Thyroid gland (tissue), 4 donors: Measurements from ENCODE around the gene UTS2. TPM values are rescaled to one million over a fixed set of nuclear protein-coding genes. Genes with fewer than 3 reads are reported as not detected.

Experiments
- DNase-seq, 2 donors: peaks; one replicate each; pipeline ENCODE4 v3.0.0-alpha.2; 2019
- H3K27ac ChIP-seq, 3 donors: fragments of 200-600 bp; sonication (generic); 1 replicate in 2 of 3; 2 replicates in 1 of 3; pipeline ENCODE4 v1.5.1; 2016 to 2019; ENCODE audit warnings: mild to moderate bottlenecking in 1 of 3, moderate library complexity in 1 of 3
- H3K27me3 ChIP-seq: fragments of 200-600 bp; sonication (generic); one replicate; pipeline ENCODE4 v1.5.1; 2019
- H3K36me3 ChIP-seq, 2 donors: fragments of 200-600 bp; sonication (generic); one replicate each; pipeline ENCODE4 v1.5.1; 2016 to 2019
- H3K4me1 ChIP-seq, 2 donors: fragments of 200-600 bp; sonication (generic); one replicate each; pipeline ENCODE4 v1.5.1; 2017 to 2019
- H3K4me3 ChIP-seq, 3 donors: fragments of 200-600 bp; sonication (generic); replicated peaks in 1 of 3; 1 replicate in 2 of 3; 2 replicates in 1 of 3; pipeline ENCODE4 v1.5.1; 2016; ENCODE audit warnings: mild to moderate bottlenecking in 1 of 3
- H3K9me3 ChIP-seq: fragments of 200-600 bp; sonication (generic); one replicate; pipeline ENCODE4 v1.5.1; 2017
- POLR2A ChIP-seq, 2 donors: fragments of 450-650 bp; IDR thresholded peaks; one replicate each; pipeline ENCODE4 v1.6.1; 2017; ENCODE audit warnings: antibody characterized with exemption in 2 of 2, mild to moderate bottlenecking in 2 of 2, moderate library complexity in 1 of 2
- WGBS, 2 donors: methylation state at CpG; one replicate each; pipeline ENCODE4 v1.1.5; 2017; 5-methylcytosine and 5-hydroxymethylcytosine counted together
- intact Hi-C: fragments of 100-400 bp; cut with DNase I; formaldehyde crosslinking; loops from one replicate; pipeline ENCODE4 v1.15.1; 2023
- total RNA-seq, 4 donors: library from RNA; depleted of rRNA; stranded (reverse); fragments of >200 nt; gene quantifications; one replicate each; pipeline ENCODE4 v1.2.3, GENCODE V29; 2016
- TF ChIP-seq, protein P1 (sequence below), 6 experiments: fragments of 200-600 bp in 3 of 6; fragments of 450-650 bp in 3 of 6; sonication (generic) in 3 of 6; IDR thresholded peaks; one replicate each; pipeline ENCODE4 v1.5.1; 2016 to 2019; ENCODE audit warnings: antibody characterized with exemption in 6 of 6, mild to moderate bottlenecking in 2 of 6, inconsistent platforms in 1 of 6, moderate library complexity in 1 of 6

UTS2 gene, protein sequence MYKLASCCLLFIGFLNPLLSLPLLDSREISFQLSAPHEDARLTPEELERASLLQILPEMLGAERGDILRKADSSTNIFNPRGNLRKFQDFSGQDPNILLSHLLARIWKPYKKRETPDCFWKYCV
- not detected for total RNA-seq

DNA sequence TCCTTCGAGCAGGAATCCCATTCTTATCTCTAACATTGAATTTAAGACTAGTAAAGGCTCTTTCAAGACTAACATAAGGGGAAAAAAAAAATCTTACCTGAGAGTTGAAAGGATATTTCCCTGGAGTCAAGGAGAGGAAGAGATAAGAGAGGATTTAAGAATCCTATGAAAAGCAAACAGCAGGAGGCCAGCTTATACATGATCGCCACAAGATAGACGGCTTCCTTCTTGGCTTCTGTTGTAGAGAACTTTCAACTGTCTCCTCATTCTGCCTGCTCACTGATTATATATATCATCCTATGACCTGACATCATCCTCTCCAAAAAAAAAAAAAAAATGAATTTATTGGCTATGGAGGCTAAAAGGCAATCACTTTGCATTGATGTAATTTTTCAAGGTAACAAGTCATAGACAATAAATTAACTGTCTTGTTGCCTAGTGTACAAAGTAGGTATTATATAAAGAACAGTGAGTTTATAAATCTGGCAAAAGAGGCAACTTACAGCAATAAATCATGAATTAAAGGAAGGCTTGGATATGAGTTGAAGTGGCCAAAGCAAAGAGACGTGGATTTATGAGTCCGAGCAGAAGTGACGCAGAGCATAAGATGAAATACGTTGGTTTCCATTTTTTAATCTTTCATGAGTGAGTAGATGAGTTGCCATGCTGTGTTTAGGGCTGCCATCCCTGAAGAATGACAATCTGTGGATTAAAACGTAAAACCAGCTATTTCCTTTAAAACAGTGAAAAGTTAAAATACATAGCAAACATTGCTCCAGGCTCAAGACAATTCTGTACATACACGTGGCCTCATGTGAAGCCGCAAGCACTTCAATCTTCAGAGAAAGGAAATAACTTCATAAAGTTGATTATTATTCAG is at the start of gene UTS2:
Gene UTS2 (minus strand): TSS at position 262 of the 880 bp plus-strand sequence. CDS start 62 bp downstream, at position 200.
- no peaks in the 10 kb centered on the region for H3K4me1 ChIP-seq
- H3K27ac ChIP-seq = no peak within 1 kb of the TSS
- DNase-seq = no peak
- no peaks in the 10 kb centered on the region for H3K27me3 ChIP-seq
- H3K36me3 ChIP-seq = no peaks in the 10 kb centered on the region
- intact Hi-C loops = no loop called here
- no peaks in the 10 kb centered on the region for H3K9me3 ChIP-seq
- 73 to 78% methylated on average over 10 of the region's 10 CpGs for WGBS, 2 donors
- H3K4me3 ChIP-seq = no peak within 1 kb of the TSS
- TF ChIP-seq, protein P1, sequence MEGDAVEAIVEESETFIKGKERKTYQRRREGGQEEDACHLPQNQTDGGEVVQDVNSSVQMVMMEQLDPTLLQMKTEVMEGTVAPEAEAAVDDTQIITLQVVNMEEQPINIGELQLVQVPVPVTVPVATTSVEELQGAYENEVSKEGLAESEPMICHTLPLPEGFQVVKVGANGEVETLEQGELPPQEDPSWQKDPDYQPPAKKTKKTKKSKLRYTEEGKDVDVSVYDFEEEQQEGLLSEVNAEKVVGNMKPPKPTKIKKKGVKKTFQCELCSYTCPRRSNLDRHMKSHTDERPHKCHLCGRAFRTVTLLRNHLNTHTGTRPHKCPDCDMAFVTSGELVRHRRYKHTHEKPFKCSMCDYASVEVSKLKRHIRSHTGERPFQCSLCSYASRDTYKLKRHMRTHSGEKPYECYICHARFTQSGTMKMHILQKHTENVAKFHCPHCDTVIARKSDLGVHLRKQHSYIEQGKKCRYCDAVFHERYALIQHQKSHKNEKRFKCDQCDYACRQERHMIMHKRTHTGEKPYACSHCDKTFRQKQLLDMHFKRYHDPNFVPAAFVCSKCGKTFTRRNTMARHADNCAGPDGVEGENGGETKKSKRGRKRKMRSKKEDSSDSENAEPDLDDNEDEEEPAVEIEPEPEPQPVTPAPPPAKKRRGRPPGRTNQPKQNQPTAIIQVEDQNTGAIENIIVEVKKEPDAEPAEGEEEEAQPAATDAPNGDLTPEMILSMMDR (IDR thresholded peaks at IDR 0.05) = no peak

DNA sequence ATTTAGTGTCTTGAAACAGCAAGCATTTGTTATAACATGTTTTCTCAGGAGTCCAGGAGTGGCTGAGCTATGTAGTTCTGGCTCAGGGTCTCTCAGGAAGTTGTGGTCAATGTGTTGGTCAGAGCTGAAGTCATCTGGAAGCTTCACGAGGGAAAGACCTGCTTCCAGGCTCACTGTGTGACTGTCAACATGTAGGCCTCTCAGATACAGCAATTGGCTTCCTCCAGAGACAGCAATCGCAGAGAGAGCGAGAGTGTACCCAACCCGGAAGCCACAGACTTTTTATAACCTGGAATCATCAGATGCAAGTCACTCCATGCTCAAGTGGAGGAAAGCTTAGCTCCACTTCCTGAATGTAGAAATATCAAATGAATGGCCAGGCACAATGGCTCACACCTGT is 46.9 kb upstream of the UTS2 start:
- WGBS, 2 donors = 64 to 75% methylated on average over 1 to 4 of the region's 4 CpGs
- Histone ChIP-seq H3K36me3 (no peaks in the 10 kb centered on the region), H3K9me3 (no peaks in the 10 kb centered on the region), H3K4me3 (no peak overlapping the region), H3K27ac (no peak overlapping the region), H3K4me1 (no peaks in the 10 kb centered on the region), H3K27me3 (no peaks in the 10 kb centered on the region)
- intact Hi-C loops = loop anchor here (10.0 kb wide), 1 partner anchor 235 kb away; no protein-coding TSS in a partner anchor
- no peak for TF ChIP-seq POLR2A (IDR thresholded peaks at IDR 0.05)
- TF ChIP-seq, protein P1 (IDR thresholded peaks at IDR 0.05) = no peak
- DNase-seq = no peak

DNA sequence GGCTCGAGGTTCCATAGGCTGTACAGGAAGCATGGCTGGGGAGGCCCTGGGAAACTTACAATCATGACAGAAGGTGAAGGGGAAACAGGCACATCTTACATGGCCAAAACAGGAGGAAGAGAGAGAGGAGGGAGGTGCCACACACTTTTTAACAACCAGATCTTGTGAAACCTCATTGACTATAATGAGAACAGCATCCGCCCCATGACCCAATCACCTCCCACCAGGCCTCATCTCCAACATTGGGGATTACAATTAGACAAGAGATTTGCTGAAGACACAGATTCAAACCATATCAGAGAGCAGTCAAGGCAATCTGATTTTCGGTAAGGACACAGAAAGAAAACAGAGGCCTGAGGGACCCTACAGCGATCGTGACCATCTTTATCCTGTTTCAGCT is 46.1 kb upstream of the UTS2 start:
- intact Hi-C loops = no loop called here
- H3K9me3 ChIP-seq = no peaks in the 10 kb centered on the region
- DNase-seq = no peak
- TF ChIP-seq, protein P1 (IDR thresholded peaks at IDR 0.05) = no peak
- TF ChIP-seq POLR2A (IDR thresholded peaks at IDR 0.05) = no peak
- H3K4me1 ChIP-seq = no peaks in the 10 kb centered on the region
- no peaks in the 10 kb centered on the region for H3K36me3 ChIP-seq
- no peaks in the 10 kb centered on the region for H3K27me3 ChIP-seq
- 88% methylated on average over 5 of the region's 5 CpGs for WGBS, 2 donors
- H3K27ac ChIP-seq = no peak overlapping the region
- no peak overlapping the region for H3K4me3 ChIP-seq

DNA sequence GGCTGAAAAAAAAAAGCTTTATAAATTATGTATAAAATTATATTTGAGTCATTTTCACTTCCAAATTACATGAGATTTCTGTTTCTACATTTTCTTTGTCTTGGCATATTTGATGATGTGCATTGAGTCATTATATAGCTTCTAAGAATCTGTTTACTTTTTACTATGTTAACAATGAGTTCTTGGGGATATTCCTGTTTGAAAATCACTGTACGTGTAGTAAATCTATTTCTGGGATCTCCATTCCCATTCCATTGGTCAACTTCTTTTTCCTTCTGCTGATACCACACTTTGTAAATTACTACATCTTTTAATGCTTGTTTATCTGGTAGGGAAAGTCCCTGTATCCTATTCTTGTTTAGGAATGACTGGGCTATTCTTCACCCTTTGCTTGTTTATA is 44.1 kb upstream of the UTS2 start:
- Histone ChIP-seq H3K4me3 (no peak overlapping the region), H3K4me1 (no peaks in the 10 kb centered on the region), H3K27me3 (no peaks in the 10 kb centered on the region), H3K9me3 (no peaks in the 10 kb centered on the region), H3K27ac (no peak overlapping the region), H3K36me3 (no peaks in the 10 kb centered on the region)
- DNase-seq = no peak
- TF ChIP-seq POLR2A (IDR thresholded peaks at IDR 0.05) = no peak
- TF ChIP-seq, protein P1 (IDR thresholded peaks at IDR 0.05) = no peak
- 69 to 78% methylated on average over 1 of the region's 1 CpG for WGBS, 2 donors
- intact Hi-C loops = no loop called here

DNA sequence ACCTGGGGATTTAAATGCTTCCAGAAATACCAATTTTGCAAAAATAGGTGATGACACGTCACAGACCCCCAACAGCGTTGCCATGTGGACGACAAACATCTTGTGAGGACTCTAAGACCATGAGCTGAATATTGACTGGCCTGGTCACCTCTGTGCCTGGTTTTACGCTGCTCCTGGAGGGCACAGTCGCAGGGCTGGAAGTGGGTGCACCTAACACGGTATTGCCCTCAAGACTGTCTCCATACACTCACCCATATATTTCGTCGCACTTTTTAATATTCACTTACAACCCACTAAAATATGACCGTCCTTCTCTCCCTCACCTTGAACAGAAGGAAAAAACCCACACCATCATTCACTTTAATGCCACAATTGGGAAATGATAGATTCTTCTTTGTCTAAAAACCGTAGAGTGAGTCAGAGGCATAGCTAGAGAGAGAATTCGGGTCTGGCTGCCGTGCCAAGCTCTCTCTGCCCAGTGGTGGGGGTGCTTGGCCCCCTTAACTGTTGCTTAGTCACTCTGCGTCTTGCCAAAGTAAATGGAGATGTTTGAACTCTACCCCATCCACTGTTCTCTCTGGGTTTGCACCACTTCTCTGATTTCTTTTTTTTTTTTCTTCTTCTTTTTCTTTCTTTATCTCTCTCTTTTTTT is 40.8 kb upstream of the UTS2 start:
- WGBS, 2 donors = 85 to 88% methylated on average over 13 of the region's 13 CpGs
- Histone ChIP-seq H3K4me3 (no peak overlapping the region), H3K9me3 (no peaks in the 10 kb centered on the region), H3K4me1 (no peaks in the 10 kb centered on the region), H3K27ac (no peak overlapping the region), H3K27me3 (no peaks in the 10 kb centered on the region), H3K36me3 (no peaks in the 10 kb centered on the region)
- no peak for TF ChIP-seq POLR2A (IDR thresholded peaks at IDR 0.05)
- TF ChIP-seq, protein P1 (IDR thresholded peaks at IDR 0.05) = no peak
- intact Hi-C loops = no loop called here
- DNase-seq = no peak
